HG02798 (cell line): ENCODE data around the gene ACP4.

Source experiments
- ATAC-seq: cut with Tn5 transposase; IDR thresholded peaks from one replicate; pipeline ENCODE4 v1.9.1; 2021; ENCODE audit warnings: mild to moderate bottlenecking; ENCODE audit not compliant: unreplicated experiment, poor library complexity

Gene ACP4

GRCh38 chr19:50837300-50837699 is 47.1 kb downstream of the ACP4 start:
- ATAC-seq: no peak

GRCh38 chr19:50838239-50838638 is 48.0 kb downstream of the ACP4 start:
- ATAC-seq: no peak

GRCh38 chr19:50839712-50840655 is 49.8 kb downstream of the ACP4 start:
- ATAC-seq: no peak

GRCh38 chr19:50842130-50842529 is 51.9 kb downstream of the ACP4 start:
- ATAC-seq: no peak

- ATAC-seq: no peak
Observed at GRCh38 chr19:50843205-50843604, 53.0 kb downstream of the ACP4 start.

GRCh38 chr19:50843701-50844221 is 53.5 kb downstream of the ACP4 start:
- ATAC-seq: no peak

GRCh38 chr19:50844296-50844935 is 54.2 kb downstream of the ACP4 start:
- no peak for ATAC-seq
